ENCODE measurements around the gene TMEM132C.

The TMEM132C gene

DNA sequence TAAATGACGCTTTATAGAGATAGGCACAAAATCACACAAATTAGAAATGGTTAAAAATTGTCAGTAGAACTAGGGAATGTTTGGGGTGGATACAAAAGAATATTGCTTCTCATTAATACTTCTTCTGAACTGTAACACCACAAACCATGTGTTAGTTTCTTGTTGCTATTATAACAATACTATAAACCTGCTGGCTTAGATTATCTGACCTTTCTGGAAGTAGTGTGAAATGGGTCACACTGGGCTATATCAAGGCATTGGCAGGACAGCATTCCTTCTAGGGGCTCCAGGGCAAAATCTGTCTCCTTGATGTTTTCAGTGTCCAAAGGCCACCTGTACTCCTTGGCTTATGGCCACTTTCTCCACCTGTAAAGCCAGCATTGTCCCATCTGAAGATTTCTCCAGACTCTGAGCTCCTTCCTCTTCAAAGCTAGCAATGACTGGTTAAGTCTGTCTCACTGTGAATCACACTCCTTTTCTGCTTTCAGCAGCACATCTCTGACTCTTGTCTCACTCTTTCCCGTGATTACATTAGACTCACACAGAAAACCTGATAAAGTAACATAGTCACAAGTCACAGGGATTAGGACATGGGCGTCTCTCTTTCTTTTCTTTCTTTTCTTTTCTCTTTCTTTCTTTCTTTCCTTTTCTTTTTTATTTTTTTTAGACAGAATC lies 470.5 kb downstream of the TMEM132C start:
- no peaks in the 10 kb centered on the region for H3K9me3 Mint-ChIP-seq
- H3K4me3 Mint-ChIP-seq: no peak overlapping the region
- no peak overlapping the region for H3K27ac Mint-ChIP-seq
- H3K27me3 Mint-ChIP-seq: peaks cover 5% of the 10 kb centered on the region
- intact Hi-C loops (cut with micrococcal nuclease): no loop called here
- H3K4me1 Mint-ChIP-seq (ENCODE audit: low read depth): no peaks in the 10 kb centered on the region
- H3K36me3 Mint-ChIP-seq (ENCODE audit: low read depth): no peaks in the 10 kb centered on the region

DNA sequence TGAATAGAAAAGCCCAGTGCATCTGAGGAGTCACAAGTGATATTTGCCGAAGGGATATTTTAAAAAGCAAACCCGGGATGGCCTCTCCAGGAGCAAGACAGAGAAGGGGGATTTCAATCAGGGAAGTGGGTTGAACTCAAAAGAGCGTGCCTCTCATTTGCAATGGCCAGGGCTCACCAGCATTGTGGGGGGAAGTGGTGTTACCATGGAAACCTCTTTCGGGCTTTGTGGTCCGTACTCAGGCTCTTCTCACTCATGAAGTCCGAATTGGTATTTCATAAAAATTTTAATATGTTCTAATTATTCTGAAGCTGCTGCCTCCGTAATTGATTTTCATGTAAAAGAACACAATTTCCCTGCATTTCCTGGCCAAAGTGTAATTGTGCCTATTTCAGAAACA lies 476.9 kb downstream of the TMEM132C start:
- H3K9me3 Mint-ChIP-seq: no peaks in the 10 kb centered on the region
- intact Hi-C loops (cut with micrococcal nuclease): no loop called here
- no peak overlapping the region for H3K27ac Mint-ChIP-seq
- H3K4me1 Mint-ChIP-seq (ENCODE audit: low read depth): no peaks in the 10 kb centered on the region
- no peak overlapping the region for H3K4me3 Mint-ChIP-seq
- H3K36me3 Mint-ChIP-seq (ENCODE audit: low read depth): no peaks in the 10 kb centered on the region
- peaks cover 10% of the 10 kb centered on the region for H3K27me3 Mint-ChIP-seq

DNA sequence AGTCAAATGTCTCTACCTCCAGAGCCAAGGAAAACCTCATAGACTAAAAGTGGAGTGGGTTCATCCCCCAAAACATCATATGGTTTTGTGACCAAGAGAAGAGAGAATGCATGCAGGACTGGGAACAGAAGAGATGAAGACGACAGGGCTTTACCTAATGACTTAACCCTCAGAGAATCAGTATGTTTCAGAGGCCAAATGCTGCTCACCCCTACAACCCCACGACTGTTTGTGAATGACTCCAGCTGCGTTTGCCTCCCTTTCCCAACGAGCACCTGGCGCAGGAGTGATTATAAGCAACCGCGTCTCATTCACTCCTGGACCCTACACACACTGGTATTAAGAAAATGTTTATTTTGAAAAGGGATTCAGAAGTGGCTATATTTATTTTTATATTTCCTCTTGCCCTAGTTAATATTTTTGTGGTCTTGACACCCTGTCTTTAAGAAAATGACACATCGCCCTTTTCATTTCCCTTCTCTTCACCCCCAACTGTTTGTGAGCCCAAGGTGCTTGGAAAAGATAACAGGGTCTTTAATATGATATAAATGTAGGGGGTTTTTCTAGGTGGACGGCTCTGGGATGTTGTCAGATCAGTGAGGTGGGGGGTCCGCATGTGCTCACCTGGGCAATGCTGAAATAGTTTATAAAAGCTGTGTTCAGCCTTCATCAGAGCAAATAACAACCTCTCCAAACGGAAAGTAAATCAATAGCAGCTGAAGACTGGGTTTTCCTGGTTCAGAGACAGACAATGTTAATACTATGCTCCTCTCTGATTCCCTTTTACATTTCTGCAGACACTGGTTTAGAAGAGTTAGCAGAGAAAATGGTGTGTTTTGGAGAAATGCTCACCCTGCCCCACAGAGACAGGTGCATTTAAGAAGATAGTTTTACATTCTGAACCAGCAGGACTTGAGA lies 479.1 kb downstream of the TMEM132C start:
- no peaks in the 10 kb centered on the region for H3K4me1 Mint-ChIP-seq (ENCODE audit: low read depth)

DNA sequence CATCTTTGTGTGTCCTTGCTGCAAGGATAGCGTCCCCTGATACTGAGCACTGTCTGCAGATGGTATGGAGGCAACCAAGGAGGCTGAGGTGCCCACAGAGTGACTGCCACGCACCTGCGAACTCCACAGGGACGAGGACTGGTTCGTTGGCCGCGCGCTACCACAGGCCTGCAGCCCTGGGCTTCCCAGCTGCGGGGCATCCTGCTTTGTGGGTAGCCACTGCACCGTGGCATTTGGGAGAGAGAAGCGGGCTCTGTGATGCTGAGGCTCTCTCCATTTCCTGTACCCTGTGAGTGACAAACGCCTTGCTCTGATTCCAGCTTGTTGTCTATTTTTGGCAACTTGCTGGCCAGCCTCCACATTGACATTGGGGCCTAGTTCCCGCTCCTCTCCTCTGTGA lies 480.5 kb downstream of the TMEM132C start:
- intact Hi-C loops (cut with micrococcal nuclease): no loop called here
- Mint-ChIP-seq H3K36me3 (ENCODE audit: low read depth) (no peaks in the 10 kb centered on the region), H3K27me3 (peaks cover 10% of the 10 kb centered on the region), H3K4me3 (no peak overlapping the region), H3K9me3 (no peaks in the 10 kb centered on the region), H3K4me1 (ENCODE audit: low read depth) (no peaks in the 10 kb centered on the region), H3K27ac (no peak overlapping the region)

More for the DNA sequence above, 479.1 kb downstream of the TMEM132C start:
- Mint-ChIP-seq H3K27ac (no peak overlapping the region), H3K36me3 (ENCODE audit: low read depth) (no peaks in the 10 kb centered on the region), H3K27me3 (peaks cover 10% of the 10 kb centered on the region), H3K9me3 (no peaks in the 10 kb centered on the region), H3K4me3 (no peak overlapping the region)
- intact Hi-C loops (cut with micrococcal nuclease): no loop called here

DNA sequence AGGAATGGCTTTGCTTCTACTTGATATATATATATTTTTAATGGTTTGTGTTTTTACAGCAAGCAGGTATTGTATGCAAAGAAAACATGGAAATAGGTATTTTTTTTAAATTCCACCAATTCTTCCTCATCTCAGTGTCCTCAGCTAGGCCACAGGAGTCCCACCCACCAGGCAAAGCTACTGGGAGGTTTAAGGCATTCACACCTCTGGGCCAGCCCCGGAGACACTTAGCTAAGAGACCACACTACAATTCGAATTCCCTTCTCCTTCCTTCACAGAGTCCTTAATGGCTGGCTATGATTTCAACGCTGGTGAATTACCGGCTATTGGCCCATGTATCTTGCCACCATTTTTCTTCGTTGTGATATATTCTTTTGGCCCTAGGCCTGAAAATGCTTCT lies 485.4 kb downstream of the TMEM132C start:
- H3K4me1 Mint-ChIP-seq (ENCODE audit: low read depth): no peaks in the 10 kb centered on the region
- no peak overlapping the region for H3K27ac Mint-ChIP-seq
- no peaks in the 10 kb centered on the region for H3K36me3 Mint-ChIP-seq (ENCODE audit: low read depth)
- intact Hi-C loops (cut with micrococcal nuclease): no loop called here
- H3K27me3 Mint-ChIP-seq: peaks cover 1% of the 10 kb centered on the region
- H3K9me3 Mint-ChIP-seq: no peaks in the 10 kb centered on the region
- H3K4me3 Mint-ChIP-seq: no peak overlapping the region

DNA sequence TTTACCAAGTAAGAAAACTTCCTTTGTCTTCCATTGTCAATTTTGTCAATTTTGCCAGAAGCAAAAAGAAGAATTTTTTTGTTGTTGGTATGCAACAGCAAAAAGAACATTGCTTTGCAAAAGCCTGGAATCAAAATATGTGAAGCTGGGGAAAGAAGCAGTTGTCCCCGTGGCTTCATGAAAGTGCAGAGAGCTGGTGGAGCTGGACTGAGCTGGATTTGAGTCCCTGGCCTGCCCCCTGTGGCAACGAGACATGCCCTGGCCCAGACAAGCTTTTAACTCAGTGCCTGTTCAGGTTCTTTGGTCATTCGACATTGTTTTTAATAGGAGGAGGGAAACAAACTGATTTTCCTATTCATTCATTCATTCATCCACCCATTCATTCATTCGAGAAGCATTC lies 486.5 kb downstream of the TMEM132C start:
- H3K27ac Mint-ChIP-seq: no peak overlapping the region
- no peaks in the 10 kb centered on the region for H3K9me3 Mint-ChIP-seq
- H3K4me3 Mint-ChIP-seq: no peak overlapping the region
- peaks cover 2% of the 10 kb centered on the region for H3K27me3 Mint-ChIP-seq
- H3K36me3 Mint-ChIP-seq (ENCODE audit: low read depth): no peaks in the 10 kb centered on the region
- H3K4me1 Mint-ChIP-seq (ENCODE audit: low read depth): no peaks in the 10 kb centered on the region
- intact Hi-C loops (cut with micrococcal nuclease): no loop called here

DNA sequence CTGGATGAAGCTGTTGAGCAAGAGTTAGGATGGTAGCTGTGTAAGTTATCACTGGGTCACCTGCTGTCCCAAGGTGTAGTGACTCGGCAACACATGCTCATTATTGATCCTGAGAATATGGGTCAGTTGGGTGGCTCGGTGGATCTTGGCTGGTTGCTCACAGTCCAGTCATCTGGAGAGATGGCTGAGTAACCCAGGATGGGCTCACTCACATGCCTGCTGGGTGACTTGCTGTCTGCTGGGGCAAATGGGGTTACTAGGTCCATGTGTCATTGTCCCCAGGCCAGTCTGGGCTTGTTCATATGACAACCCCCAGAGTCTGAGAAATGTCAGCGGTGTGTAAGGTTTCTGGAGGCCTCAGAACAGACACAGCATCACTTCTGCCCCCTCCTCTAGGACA lies 487.3 kb downstream of the TMEM132C start:
- H3K27me3 Mint-ChIP-seq: peaks cover 2% of the 10 kb centered on the region
- H3K4me1 Mint-ChIP-seq (ENCODE audit: low read depth): no peaks in the 10 kb centered on the region
- H3K4me3 Mint-ChIP-seq: no peak overlapping the region
- intact Hi-C loops (cut with micrococcal nuclease): no loop called here
- no peaks in the 10 kb centered on the region for H3K36me3 Mint-ChIP-seq (ENCODE audit: low read depth)
- no peak overlapping the region for H3K27ac Mint-ChIP-seq
- H3K9me3 Mint-ChIP-seq: no peaks in the 10 kb centered on the region

DNA sequence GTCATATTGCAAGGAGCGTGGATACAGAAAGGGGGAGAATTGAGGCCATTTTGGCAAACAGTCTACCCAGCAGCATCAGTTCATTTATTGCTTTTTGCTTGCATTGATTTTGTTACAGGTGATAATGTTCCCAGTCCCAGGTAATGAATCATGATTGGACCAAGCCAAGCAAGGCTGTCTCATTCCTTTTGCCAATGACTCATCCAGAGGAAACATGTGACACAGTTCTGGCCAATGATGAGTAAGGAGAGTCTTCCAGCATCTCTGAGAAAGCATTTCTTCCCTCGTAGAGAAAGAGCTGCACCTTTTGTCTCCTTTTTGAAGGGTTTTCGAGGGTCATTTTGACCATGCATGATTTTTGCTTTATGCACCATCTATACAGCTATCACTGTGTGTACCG lies 488.6 kb downstream of the TMEM132C start:
- Mint-ChIP-seq H3K4me3 (no peak overlapping the region), H3K4me1 (ENCODE audit: low read depth) (no peaks in the 10 kb centered on the region), H3K27me3 (peaks cover 7% of the 10 kb centered on the region), H3K27ac (no peak overlapping the region), H3K9me3 (no peaks in the 10 kb centered on the region), H3K36me3 (ENCODE audit: low read depth) (no peaks in the 10 kb centered on the region)
- intact Hi-C loops (cut with micrococcal nuclease): no loop called here

All from dendritic cell treated with granulocyte-macrophage colony-stimulating factor and Interleukin-4, amounts not matched to agents 40 ng/mL and 50 ng/mL, for 4 days (primary cell).